Panc1 (cell line): ENCODE measurements around the gene FRYL. TPM values are rescaled to one million over a fixed set of nuclear protein-coding genes. Genes with fewer than 3 reads are reported as not detected.

Experiments
- ATAC-seq: fragments of 200-7000 bp; cut with Tn5 transposase; 2 replicates; pipeline ENCODE4 v1.9.1; 2020; ENCODE audit warnings: mild to moderate bottlenecking, moderate library complexity
- BruUV-seq: library from RNA; stranded (reverse); fragments of 400-500 nt; replicated peaks from 2 replicates; lab custom pipeline; 2021; lab: Mats Ljungman, UMichigan
- CTCF ChIA-PET: fragments of 300-600 bp; sonication (Branson Sonifier 250); formaldehyde crosslinking; loops from one replicate; lab custom pipeline; 2022; ENCODE audit warnings: antibody characterized with exemption; lab: Charles Lee
- POLR2A ChIA-PET: fragments of 300-600 bp; sonication (Branson Sonifier 250); formaldehyde crosslinking; loops from one replicate; lab custom pipeline; 2022; ENCODE audit warnings: antibody characterized with exemption; lab: Charles Lee
- DNase-seq: peaks from one replicate; pipeline ENCODE4 v3.0.0-alpha.2; 2010; ENCODE audit warnings: low read depth, low spot score
- H3K27ac ChIP-seq: 2 replicates; pipeline ENCODE4 v1.5.1; 2011; ENCODE audit warnings: mild to moderate bottlenecking, low read length, inconsistent platforms
- H3K27me3 ChIP-seq: fragments of 200-500 bp; sonication (Bioruptor generic); 2 replicates; pipeline ENCODE4 v1.6.0; 2014; ENCODE audit warnings: low read length, inconsistent platforms; ENCODE audit not compliant: control insufficient read depth, insufficient read depth
- H3K36me3 ChIP-seq: fragments of 200-500 bp; sonication (Bioruptor generic); 2 replicates; pipeline ENCODE4 v1.5.1; 2014; ENCODE audit warnings: inconsistent platforms, mild to moderate bottlenecking, low read length, moderate library complexity; ENCODE audit not compliant: control insufficient read depth, insufficient read depth
- H3K4me1 ChIP-seq: 2 replicates; pipeline ENCODE4 v1.5.1; 2011; ENCODE audit warnings: inconsistent platforms, mild to moderate bottlenecking, low read length, moderate library complexity; ENCODE audit not compliant: control insufficient read depth, insufficient read depth
- H3K4me3 ChIP-seq, 2 experiments: 2 replicates each; pipeline ENCODE4 v1.5.1; 2011 to 2012; ENCODE audit warnings: low read depth in 2 of 2, low read length in 2 of 2, mild to moderate bottlenecking in 2 of 2, inconsistent platforms in 1 of 2, moderate library complexity in 1 of 2
- H3K9me3 ChIP-seq: fragments of 200-500 bp; sonication (Bioruptor generic); 2 replicates; pipeline ENCODE4 v1.5.1; 2014; ENCODE audit warnings: low read depth, mild to moderate bottlenecking, inconsistent platforms, low read length, moderate library complexity; ENCODE audit not compliant: control insufficient read depth, insufficient read depth
- CTCF ChIP-seq: fragments of 450-650 bp; IDR thresholded peaks from 2 replicates; pipeline ENCODE4 v1.5.1; 2017; ENCODE audit warnings: mild to moderate bottlenecking
- POLR2AphosphoS5 ChIP-seq: IDR thresholded peaks from 2 replicates; pipeline ENCODE4 v1.6.1; 2012; ENCODE audit warnings: mild to moderate bottlenecking, low read depth, low read length, moderate library complexity
- REST ChIP-seq, 2 experiments: IDR thresholded peaks; 2 replicates each; pipeline ENCODE4 v1.6.1; 2011 to 2012; ENCODE audit warnings: low read depth in 2 of 2, control low read depth in 1 of 2, low read length in 1 of 2, mild to moderate bottlenecking in 1 of 2, moderate library complexity in 1 of 2; ENCODE audit not compliant: insufficient read depth in 1 of 2
- SIN3A ChIP-seq: IDR thresholded peaks from 2 replicates; pipeline ENCODE4 v1.6.1; 2012; ENCODE audit warnings: low read depth, mild to moderate bottlenecking, low read length, moderate library complexity, borderline replicate concordance; ENCODE audit not compliant: insufficient read depth
- TCF7L2 ChIP-seq: IDR thresholded peaks from 2 replicates; pipeline ENCODE4 v1.6.1; 2011; ENCODE audit warnings: mild to moderate bottlenecking, low read depth, low read length, inconsistent platforms
- in situ Hi-C: cut with HindIII; loops from 2 replicates; pipeline ENCODE4 v1.10.0; 2016; ENCODE audit warnings: low sequenced_read_pairs, low pct_unique_long_range_greater_than_20kb
- intact Hi-C: fragments of 100-400 bp; cut with micrococcal nuclease; formaldehyde crosslinking; loops from one replicate; pipeline ENCODE4 v1.10.0; 2022; ENCODE audit not compliant: unreplicated experiment
- total RNA-seq: library from RNA; stranded (reverse); gene quantifications from one replicate; pipeline ENCODE4 v1.2.1, GENCODE V29; 2021; ENCODE audit not compliant: unreplicated experiment

FRYL gene
- total RNA-seq, 1 experiment from 2014 or later = 47.5 TPM

DNA sequence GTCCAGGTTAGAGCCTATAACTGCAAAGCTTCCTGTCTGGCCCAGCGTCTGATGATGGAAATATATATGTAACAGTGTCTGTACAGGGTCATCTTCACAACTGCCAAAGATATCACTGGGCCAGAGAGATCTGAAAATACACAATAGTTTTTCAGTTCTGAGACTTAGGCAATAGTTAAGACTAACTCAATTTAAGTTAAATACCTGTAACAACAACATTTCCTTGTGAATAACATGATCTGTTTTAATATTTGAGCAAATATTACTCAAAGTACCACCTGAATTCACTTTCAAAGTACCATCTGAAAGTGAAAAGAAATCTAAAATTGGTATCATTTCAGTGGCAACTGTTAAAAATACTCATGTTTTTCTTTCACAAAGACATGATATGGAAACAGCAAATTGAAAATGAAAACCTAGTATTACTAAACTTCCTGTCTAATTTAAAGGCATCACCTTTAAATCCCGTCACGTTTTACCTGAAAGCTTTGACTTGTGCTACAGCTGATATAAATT, 280.5 kb downstream of the FRYL start:
- BruUV-seq = no TSS peak
- POLR2A ChIA-PET = no interaction called here

GRCh38 chr4:48498895-48499294, 281.2 kb downstream of the FRYL start:
- Histone ChIP-seq H3K27ac (no peak overlapping the region), H3K4me3 (no peak overlapping the region), H3K4me1 (no peaks in the 10 kb centered on the region), H3K36me3 (peaks cover 12% of the 10 kb centered on the region; the same call in 1 of the 2 replicates), H3K9me3 (no peaks in the 10 kb centered on the region), H3K27me3 (no peaks in the 10 kb centered on the region)
- TF ChIP-seq SIN3A = no peak
- no peak for TF ChIP-seq POLR2AphosphoS5
- no peak for TF ChIP-seq CTCF
- no peak for TF ChIP-seq REST (IDR thresholded peaks at IDR 0.05; ENCODE audit: insufficient read depth in 1 of 2, low read depth in 2 of 2, low read length in 1 of 2)
- no peak for TF ChIP-seq TCF7L2
- in situ Hi-C loops (no loop called here), intact Hi-C loops (loop anchor here (10.0 kb wide), 1 partner anchor 374 kb away; no protein-coding TSS in a partner anchor)
- ChIA-PET POLR2A (no interaction called here), CTCF (no interaction called here)
- BruUV-seq = TSS peak; percentile 42
- DNase-seq (no peak), ATAC-seq (no peak)

More for the DNA sequence above, 280.5 kb downstream of the FRYL start:
- CTCF ChIA-PET = no interaction called here
- DNase-seq = no peak
- H3K27ac ChIP-seq = no peak overlapping the region
- no peaks in the 10 kb centered on the region for H3K27me3 ChIP-seq
- no peaks in the 10 kb centered on the region for H3K9me3 ChIP-seq
- intact Hi-C loops (loop anchor here (10.0 kb wide), 2 partner anchors 55 to 375 kb away; no protein-coding TSS in a partner anchor), in situ Hi-C loops (no loop called here)
- ATAC-seq = no peak
- TF ChIP-seq CTCF (no peak), REST (IDR thresholded peaks at IDR 0.05; ENCODE audit: insufficient read depth in 1 of 2, low read depth in 2 of 2, low read length in 1 of 2) (no peak), TCF7L2 (no peak), SIN3A (no peak), POLR2AphosphoS5 (no peak)
- no peak overlapping the region for H3K4me3 ChIP-seq
- peaks cover 13% of the 10 kb centered on the region; the same call in 1 of the 2 replicates for H3K36me3 ChIP-seq
- no peaks in the 10 kb centered on the region for H3K4me1 ChIP-seq
